Upper lobe of right lung (tissue), 1 donor: ENCODE measurements around the gene ATP7A. TPM values are rescaled to one million over a fixed set of nuclear protein-coding genes. Genes with fewer than 3 reads are reported as not detected.
"Not testable (repeated sequence)": the region's sequence is repeated elsewhere in the genome, so short reads cannot be mapped to it uniquely, and the experiment has no call there.

Experiments used
- ATAC-seq: fragments of 200-7000 bp; cut with Tn5 transposase; one replicate; pipeline ENCODE4 v1.9.1; 2020; ENCODE audit warnings: mild to moderate bottlenecking, moderate library complexity
- DNase-seq: peaks from one replicate; pipeline ENCODE4 v3.0.0-alpha.2; 2020
- H3K27ac ChIP-seq: fragments of 200-600 bp; one replicate; pipeline ENCODE4 v1.8.0; 2022
- H3K27me3 ChIP-seq: fragments of 200-600 bp; one replicate; pipeline ENCODE4 v1.8.0; 2022; ENCODE audit warnings: mild to moderate bottlenecking
- H3K36me3 ChIP-seq: fragments of 200-600 bp; one replicate; pipeline ENCODE4 v1.8.0; 2022
- H3K4me1 ChIP-seq: fragments of 200-600 bp; one replicate; pipeline ENCODE4 v1.8.0; 2022
- H3K4me3 ChIP-seq: fragments of 200-600 bp; one replicate; pipeline ENCODE4 v1.8.0; 2022; ENCODE audit warnings: mild to moderate bottlenecking
- H3K9me3 ChIP-seq: fragments of 200-600 bp; one replicate; pipeline ENCODE4 v1.8.0; 2022
- intact Hi-C: fragments of 100-400 bp; cut with DNase I; formaldehyde crosslinking; loops from one replicate; pipeline ENCODE4 v1.11.0; 2022
- total RNA-seq: library from RNA; stranded (reverse); fragmentation: NEBNext Ultra II Directional; extraction: Animal tissue kit (Norgen Biotek cat#: 25700); gene quantifications from one replicate; pipeline ENCODE4 v1.2.1, GENCODE V29; 2021
- TF ChIP-seq, protein P1 (sequence below): fragments of 200-600 bp; IDR thresholded peaks from one replicate; pipeline ENCODE4 v1.8.0; 2022; ENCODE audit warnings: antibody characterized with exemption
- donor health status: DM: no; HTN: yes; CAD: no; lungs with severe emphysema.

ATP7A gene
- total RNA-seq, 1 donor from 2014 or later = 16.4 TPM

DNA sequence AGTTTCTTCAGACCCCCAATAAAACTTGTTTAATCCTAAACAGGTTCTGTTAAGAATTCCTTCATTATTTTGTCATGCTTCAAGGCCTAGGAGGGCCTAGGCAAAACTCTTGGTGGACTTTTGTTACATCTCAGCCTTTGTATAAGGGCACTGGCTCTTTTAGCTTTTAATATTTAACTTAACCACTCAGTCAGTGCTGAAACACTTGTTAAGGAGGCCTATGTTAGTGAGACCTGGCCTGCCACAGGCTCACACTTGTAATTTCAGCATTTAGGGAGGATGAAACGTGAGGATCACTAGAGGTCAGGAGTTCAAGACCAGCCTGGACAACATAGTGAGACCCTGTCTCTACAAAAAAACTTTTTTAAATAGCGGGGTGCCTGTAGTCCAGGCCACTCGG, 160.8 kb downstream of the ATP7A start:
- no peak for ATAC-seq
- Histone ChIP-seq H3K36me3 (no peaks in the 10 kb centered on the region), H3K9me3 (no peaks in the 10 kb centered on the region), H3K27ac (no peak overlapping the region), H3K27me3 (no peaks in the 10 kb centered on the region), H3K4me1 (no peaks in the 10 kb centered on the region), H3K4me3 (no peak overlapping the region)
- no peak for DNase-seq
- intact Hi-C loops = no loop called here
- TF ChIP-seq, protein P1, sequence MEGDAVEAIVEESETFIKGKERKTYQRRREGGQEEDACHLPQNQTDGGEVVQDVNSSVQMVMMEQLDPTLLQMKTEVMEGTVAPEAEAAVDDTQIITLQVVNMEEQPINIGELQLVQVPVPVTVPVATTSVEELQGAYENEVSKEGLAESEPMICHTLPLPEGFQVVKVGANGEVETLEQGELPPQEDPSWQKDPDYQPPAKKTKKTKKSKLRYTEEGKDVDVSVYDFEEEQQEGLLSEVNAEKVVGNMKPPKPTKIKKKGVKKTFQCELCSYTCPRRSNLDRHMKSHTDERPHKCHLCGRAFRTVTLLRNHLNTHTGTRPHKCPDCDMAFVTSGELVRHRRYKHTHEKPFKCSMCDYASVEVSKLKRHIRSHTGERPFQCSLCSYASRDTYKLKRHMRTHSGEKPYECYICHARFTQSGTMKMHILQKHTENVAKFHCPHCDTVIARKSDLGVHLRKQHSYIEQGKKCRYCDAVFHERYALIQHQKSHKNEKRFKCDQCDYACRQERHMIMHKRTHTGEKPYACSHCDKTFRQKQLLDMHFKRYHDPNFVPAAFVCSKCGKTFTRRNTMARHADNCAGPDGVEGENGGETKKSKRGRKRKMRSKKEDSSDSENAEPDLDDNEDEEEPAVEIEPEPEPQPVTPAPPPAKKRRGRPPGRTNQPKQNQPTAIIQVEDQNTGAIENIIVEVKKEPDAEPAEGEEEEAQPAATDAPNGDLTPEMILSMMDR = no peak

DNA sequence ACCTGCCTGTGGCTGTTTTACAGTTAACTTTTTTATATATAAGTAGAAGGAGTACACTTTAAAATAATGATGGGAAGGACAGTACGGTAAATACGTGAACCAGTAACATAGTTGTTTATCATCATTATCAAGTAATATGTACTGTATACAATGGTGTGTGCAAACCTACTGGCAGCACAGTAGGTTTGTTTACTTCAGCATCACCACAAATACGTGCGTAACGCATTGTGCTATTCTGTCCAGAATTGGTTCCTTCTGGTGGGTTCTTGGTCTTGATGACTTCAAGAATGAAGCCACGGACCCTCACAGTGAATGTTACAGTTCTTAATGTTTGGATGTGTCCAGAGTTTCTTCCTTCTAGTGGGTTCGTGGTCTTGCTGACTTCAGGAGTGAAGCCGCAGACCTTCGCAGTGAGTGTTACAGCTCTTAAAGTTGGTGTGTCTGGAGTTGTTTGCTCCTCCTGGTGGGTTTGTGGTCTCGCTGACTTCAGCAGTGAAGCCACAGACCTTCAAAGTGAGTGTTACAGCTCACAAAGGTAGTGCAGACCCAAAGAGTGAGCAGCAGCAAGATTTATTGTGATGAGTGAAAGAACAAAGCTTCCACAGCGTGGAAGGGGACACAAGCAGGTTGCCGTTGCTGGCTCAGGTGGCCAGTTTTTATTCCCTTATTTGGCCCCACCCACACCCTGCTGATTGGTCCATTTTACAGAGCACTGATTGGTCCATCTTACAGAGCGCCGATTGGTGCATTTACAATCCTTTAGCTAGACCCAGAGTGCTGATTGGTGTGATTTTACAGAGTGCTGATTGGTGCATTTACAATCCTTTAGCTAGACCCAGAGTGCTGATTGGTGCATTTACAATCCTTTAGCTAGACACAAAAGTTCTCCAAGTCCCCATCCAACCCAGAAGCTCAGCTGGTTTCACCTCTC, 162.9 kb downstream of the ATP7A start:
- H3K9me3 ChIP-seq, H3K27ac ChIP-seq, DNase-seq, intact Hi-C loops, H3K4me1 ChIP-seq, ATAC-seq, H3K36me3 ChIP-seq, H3K4me3 ChIP-seq, H3K27me3 ChIP-seq: not testable (repeated sequence)

DNA sequence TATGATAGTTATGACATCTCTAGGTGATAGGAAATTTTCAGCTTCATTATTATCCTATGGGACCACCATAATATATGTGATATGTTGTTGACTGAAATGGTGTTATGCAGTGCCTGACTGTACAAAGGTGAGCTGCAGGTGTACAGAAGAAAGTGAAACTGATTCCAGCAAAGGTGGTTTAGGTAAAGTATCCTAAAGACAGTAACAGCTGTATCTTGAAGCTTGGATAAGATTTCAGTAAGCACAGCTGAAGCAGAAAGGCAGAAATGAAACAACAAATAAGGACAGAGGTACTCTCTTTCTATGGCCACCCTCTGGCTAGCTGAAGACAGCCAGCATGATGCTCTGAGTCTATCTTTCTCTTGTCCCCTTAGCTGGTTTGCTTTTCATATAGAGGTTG, 163.6 kb downstream of the ATP7A start:
- no peaks in the 10 kb centered on the region for H3K36me3 ChIP-seq
- DNase-seq (no peak), ATAC-seq (no peak)
- no peak overlapping the region for H3K27ac ChIP-seq
- intact Hi-C loops = no loop called here
- no peak overlapping the region for H3K4me3 ChIP-seq
- TF ChIP-seq, protein P1 = no peak
- H3K4me1 ChIP-seq = no peaks in the 10 kb centered on the region
- no peaks in the 10 kb centered on the region for H3K9me3 ChIP-seq
- no peaks in the 10 kb centered on the region for H3K27me3 ChIP-seq

DNA sequence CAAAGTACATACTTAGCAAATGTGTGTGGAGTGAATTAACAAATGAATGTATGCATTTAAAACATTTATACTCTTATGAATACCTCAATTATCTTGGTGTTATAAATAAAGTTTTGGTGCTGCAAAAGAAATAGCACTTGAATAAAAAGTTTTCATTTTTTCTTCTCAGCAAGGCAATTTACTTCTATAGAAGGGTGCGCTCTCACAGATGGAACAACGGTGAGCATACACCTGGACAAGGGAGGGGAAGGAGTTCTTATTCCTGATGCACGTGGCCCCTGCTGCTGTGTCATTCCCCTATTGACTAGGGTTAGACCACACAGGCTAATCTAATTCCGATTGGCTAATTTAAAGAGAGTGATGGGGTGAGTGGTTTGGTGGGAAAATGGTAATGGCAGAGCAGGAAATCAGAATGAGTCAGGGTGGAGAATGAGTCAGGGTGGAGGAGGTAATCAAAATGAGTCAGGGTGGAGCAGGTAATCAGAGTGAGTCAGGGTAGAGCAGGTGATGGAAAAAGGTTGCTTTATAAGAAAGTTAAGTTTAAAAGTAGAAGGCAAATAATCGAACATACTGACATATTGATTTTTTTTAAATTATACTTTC, 165.4 kb downstream of the ATP7A start:
- intact Hi-C loops = no loop called here
- no peak overlapping the region for H3K4me3 ChIP-seq
- TF ChIP-seq, protein P1 = no peak
- no peaks in the 10 kb centered on the region for H3K36me3 ChIP-seq
- H3K4me1 ChIP-seq = no peaks in the 10 kb centered on the region
- H3K27me3 ChIP-seq = no peaks in the 10 kb centered on the region
- no peak overlapping the region for H3K27ac ChIP-seq
- no peaks in the 10 kb centered on the region for H3K9me3 ChIP-seq
- DNase-seq (no peak), ATAC-seq (no peak)

DNA sequence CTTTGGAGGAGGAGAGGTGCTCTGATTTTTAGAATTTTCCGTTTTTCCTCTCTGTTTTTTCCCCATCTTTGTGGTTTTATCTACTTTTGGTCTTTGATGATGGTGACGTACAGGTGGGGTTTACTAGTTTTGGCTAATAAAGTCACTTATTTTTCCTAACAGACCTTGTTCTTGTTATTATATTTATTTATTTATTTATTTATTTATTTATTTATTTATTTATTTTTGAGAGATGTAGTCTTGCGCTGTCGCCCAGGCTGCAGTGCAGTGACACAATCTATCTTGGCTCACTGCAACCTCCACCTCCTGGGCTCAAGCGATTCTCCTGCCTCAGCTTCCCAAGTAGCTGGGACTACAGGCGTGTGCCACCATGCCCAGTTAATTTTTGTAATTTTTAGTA, 170.9 kb downstream of the ATP7A start:
- H3K36me3 ChIP-seq, DNase-seq, H3K4me1 ChIP-seq, ATAC-seq, H3K27ac ChIP-seq, intact Hi-C loops, H3K27me3 ChIP-seq, H3K4me3 ChIP-seq, H3K9me3 ChIP-seq: not testable (repeated sequence)

DNA sequence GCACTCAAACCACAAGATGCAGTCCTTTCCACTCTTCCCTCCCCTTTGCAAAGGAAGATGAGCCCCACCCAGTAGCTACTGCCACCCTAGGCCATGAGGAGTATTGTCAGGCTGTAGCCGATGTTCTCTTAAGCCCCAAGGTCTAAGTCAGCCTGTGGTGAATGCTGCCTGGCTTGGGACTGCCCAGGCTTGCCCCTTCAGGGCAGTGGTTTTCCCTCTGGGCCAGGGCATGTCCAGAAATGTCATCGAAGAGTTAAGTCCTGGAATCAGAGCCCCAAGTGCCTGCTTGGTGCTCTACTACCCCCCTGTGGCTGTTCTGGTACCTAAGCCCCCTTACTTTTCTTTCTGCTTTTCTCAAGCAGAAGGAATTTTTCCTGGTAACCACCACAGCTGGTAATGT, 181.8 kb downstream of the ATP7A start:
- TF ChIP-seq, protein P1 = no peak
- Histone ChIP-seq H3K27me3 (no peaks in the 10 kb centered on the region), H3K27ac (no peak overlapping the region), H3K36me3 (no peaks in the 10 kb centered on the region), H3K9me3 (no peaks in the 10 kb centered on the region), H3K4me3 (no peak overlapping the region), H3K4me1 (no peaks in the 10 kb centered on the region)
- ATAC-seq (no peak), DNase-seq (no peak)
- intact Hi-C loops = no loop called here
